ENCODE results near the gene PLP2.

- TF ChIP-seq EZH2 (IDR thresholded peaks at IDR 0.05; ENCODE audit: insufficient read depth, poor library complexity, severe bottlenecking) (no peak), EZH2phosphoT487 (IDR thresholded peaks at IDR 0.05; ENCODE audit: insufficient read depth, low read depth) (no peak)
Observed at GRCh38 chrX:49161632-49162031, 10.1 kb upstream of the PLP2 start.

Measured in GM23248 (cell line).